GM19438 (cell line): ENCODE measurements around the gene LRMDA.
A peak's percentile ranks its signal among the peaks of the same experiment; 100 is the strongest.
"Not testable (repeated sequence)": the region's sequence is repeated elsewhere in the genome, so short reads cannot be mapped to it uniquely, and the experiment has no call there.

ENCODE experiments used
- ATAC-seq: cut with Tn5 transposase; IDR thresholded peaks from one replicate; pipeline ENCODE4 v1.9.1; 2021; ENCODE audit warnings: low read depth; ENCODE audit not compliant: unreplicated experiment

The LRMDA gene

DNA sequence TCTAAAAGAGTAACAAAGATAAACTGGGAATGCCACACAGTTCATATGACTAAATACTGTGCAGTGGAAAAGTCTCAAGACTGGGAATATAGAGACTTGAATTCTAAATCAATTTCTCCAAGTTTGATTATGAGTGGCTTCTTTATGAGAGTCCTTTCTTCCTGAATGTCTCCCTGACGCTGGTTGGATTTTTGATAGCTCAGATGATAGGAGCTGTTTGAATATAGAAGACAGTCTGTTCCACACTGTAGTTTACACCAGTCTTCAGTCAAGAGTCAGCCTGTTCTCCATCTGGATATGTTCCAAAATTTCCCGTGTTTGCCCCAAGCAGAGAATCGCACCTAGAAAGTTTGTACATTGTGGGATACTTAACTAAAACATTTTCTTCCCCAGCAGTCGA lies 173.7 kb downstream of the LRMDA start:
- ATAC-seq, result no peak

- ATAC-seq, result not testable (repeated sequence)
Measured at GRCh38 chr10:75605795-75606194, 174.4 kb downstream of the LRMDA start.

DNA sequence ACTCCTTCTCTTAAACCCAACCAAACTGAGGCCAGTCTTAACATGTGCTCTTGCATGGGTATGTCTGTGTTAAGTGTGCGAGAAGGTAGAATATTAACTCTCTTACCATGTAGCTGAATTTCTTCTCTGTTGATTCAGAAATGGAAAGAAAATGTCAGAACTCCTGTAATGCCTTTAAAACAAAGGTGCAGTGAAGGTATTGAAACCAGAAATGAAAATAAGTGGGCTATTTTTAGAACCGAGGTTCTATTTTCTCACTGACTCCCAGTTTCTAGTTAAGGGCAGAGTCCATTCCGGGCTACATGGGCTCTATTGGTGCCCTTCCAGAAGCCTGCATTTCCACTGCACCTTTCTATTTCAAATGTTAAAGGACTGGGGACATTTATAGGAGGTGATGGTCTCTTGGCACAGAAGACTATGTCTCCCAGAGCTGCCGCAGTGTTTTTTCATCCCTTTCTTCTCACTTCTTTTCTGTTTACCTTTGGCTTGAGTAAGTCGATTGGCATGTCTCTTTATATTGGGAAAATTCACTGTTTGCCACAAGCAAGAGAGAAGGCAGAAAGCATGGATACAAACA lies 174.9 kb downstream of the LRMDA start:
- ATAC-seq, result peak; percentile 70

DNA sequence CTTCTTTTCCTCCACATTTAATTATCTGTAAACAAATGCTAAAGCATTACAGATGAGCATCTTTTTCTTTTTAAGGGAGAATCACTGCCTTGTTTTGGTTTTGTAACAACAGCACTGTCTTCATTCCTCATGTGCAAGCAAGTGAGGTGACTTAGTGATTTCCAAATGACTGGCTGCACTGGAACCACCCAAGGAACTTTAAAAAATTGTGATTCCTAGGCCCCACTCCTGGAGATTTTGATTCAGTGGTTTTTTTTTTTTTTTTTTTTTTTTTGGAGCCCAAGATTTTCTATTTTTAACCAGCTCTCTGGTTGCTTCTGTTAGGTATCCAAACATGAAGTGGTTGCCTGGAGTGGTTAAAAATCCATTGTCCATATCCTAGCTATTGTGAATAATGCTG lies 176.2 kb downstream of the LRMDA start:
- no peak for ATAC-seq

- ATAC-seq, result no peak
Measured at GRCh38 chr10:75610183-75610582, 178.8 kb downstream of the LRMDA start.

GRCh38 chr10:75611172-75611992 lies 180.0 kb downstream of the LRMDA start:
- no peak for ATAC-seq

- no peak for ATAC-seq
Measured at GRCh38 chr10:75611993-75612372, 180.6 kb downstream of the LRMDA start.

DNA sequence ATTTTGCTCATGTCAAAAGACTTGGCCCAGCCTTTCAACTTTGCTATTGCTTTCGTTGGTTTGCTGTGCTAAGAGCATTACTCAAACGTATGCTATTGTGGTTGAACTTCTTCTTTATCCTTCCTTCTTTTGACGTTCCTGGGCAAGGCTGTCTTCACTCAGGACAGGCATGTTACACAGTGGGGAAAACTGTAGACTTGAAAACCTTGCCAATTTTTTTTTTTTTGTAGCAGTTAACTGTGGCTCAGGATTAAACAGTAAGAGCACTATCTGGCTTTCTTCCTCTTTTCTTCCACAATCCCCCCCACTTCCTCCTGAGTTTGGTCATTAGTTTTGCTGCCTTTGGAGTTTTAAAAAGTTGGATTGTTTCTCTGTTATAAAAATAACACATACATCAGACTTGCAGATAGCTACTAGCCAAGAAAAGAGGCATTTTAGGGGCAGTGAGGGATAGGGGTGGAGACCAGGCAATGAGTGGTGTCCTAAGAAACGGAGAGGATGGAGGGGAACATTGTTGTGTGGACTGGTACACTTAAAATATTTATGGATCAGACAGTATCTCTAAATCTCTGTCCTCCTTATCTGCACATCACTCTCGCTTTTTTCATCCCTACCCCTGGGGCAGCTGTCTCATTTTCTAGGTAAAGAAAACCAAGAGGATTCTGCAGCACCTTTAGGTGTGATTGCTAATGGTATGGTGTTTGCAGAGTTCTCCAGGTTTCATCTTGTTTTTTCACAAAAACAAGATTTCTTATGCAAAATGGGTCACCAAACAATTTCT lies 181.7 kb downstream of the LRMDA start:
- peak; percentile 28 for ATAC-seq

GRCh38 chr10:75613685-75614504 lies 182.5 kb downstream of the LRMDA start:
- peak; percentile 40 for ATAC-seq

GRCh38 chr10:75616076-75616475 lies 184.7 kb downstream of the LRMDA start:
- ATAC-seq, result no peak

DNA sequence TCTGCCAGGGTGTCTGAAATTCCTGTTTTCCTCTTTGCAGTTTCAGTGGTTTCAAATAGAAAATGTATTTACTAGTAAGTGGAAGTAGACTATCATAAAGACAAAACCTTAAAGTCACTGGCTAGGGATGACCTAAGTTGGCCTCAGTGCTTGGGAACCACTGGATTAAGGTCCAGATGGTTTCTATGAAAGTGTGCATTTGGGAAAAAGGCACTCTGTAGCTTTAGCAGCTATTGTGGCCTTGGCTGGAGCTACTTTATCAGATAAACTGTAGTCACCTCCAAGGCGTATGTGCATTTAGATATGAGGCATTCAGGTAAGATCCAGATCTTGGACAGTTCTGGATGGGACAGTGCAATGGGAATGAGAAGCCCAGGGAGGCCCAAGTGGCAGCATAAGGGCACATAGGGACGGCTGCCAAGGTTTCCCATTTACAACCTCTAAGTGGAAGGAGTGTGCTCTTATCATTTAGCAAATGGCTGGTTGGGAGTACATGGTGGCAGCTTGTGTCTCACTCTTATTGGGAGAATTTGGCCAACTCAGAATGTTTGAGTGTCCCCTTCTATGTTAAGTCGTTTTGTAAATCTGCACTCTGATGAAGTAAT lies 185.6 kb downstream of the LRMDA start:
- ATAC-seq, result no peak

DNA sequence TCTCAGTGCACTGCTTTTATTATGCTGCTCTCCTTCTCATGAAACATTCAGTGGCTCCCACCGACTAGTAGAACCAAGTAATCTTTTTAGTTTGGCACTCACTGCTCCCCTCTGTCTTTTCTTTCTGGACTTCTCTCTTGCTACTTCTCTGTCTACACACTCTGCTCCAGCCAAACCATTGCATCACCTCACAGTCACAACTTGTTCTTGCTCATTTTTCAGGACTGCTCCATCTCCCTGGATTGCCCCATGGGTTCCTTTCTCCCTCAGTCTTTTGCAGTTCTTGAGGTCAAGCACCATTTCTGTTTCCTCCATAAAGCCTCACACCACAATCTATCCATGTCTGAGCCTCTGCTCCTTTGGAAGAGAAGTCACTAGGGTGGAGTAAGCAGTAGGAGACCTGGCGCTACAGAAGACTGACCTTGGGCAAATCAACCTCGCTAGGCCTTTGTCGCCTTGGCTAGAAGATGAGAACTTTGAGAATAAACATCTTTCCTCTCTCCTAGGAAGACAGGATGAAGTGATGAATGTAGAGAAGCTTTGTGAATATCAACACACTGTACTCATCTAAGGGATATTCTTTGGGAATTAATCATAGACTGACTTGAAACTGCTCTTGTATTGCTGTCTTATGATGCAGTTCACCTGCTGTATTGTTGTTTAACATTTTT lies 186.2 kb downstream of the LRMDA start:
- ATAC-seq, result no peak

GRCh38 chr10:75619635-75620034 lies 188.2 kb downstream of the LRMDA start:
- no peak for ATAC-seq

DNA sequence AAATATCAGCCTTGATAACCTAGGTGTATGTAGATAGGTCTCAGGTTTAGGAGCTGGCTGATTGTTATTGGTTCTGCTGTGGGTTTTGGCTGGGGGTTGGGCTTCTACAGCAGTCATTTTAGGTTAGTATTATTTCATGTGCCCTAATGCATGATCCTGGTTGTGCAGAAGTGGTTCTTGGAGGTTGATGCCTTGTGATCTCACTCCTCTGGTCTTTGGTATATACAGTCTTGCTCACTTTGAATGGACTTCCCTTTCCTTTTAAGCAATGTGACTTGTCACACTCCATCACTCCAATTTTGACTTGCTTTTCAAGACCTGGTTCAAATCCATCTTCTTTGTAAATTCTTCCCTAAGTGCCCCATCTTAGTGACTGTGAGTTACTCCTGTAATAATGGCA lies 188.9 kb downstream of the LRMDA start:
- ATAC-seq, result no peak

DNA sequence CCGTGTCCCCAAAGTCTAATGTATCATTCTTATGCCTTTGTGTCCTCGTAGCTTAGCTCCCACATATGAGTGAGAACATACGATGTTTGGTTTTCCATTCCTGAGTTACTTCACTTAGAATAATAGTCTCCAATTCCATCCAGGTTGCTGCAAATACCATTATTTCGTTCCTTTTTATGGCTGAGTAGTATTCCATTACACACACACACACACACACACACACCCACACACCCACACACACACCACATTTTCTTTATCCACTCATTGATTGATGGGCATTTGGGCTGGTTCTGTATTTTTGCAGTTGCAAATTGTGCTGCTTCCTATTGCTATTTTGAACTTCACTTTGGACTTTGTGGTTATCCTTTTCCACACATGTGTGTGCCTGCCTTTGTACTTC lies 189.6 kb downstream of the LRMDA start:
- not testable (repeated sequence) for ATAC-seq

GRCh38 chr10:75622503-75622902 lies 191.1 kb downstream of the LRMDA start:
- no peak for ATAC-seq

DNA sequence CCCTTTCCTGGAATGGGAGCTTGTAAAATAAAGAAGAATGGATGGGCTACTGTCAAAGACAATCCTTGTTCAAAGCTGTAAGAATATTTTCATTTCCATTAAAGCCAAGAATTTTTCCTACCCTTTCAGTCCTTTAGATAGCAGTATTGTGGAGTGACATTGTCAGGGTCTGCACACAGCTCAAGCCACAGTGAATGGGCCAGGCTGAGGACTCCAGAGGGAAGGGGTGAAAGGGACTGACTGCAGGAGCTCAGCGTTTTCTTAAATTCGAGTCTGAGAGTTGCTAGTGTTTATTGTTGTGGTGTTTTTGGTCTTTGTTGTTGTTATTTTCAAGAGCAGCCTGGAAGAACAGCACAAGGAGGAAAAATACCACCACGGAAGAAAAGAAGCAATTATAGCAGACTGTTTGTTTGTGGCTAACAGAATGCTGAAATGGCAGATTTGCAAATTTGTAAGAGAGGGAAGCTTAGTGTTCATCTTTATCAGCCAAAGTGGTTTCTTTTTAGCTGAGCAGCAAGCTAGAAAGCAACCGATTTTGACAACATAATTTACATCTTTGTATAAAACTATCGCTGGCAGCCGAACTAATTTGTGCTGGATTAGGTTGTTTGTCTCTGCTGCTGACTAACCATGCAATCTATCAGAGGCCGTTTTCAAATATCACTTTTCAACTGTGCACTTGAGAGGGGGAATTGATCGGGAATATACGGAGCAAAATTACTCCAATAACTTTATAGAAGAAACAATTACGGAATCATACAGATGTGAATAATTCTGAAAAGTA lies 192.1 kb downstream of the LRMDA start:
- no peak for ATAC-seq

DNA sequence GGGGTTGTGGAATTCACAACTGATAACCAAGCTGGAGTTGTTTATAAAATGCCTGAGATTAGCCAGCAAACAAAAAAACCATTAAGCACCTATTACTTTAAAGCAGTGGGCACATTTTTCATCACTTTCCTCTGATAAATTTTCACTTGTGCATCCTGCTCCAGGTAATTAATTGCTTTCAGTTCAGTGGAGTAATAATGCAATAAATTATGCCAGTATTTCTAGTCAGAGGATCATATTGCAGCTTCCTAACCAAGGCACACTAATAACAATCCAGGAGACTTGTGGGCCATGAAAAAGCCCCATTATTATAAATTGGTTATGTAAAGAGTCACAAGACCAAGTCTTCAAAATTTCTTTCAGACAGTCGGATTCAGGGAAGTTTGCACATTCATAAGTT lies 193.2 kb downstream of the LRMDA start:
- ATAC-seq, result no peak

- ATAC-seq, result no peak
Measured at GRCh38 chr10:75630746-75631145, 199.3 kb downstream of the LRMDA start.
